Adrenal gland (tissue), 5 donors: Measurements from ENCODE around the gene SP140.

Experiments
- CTCF ChIP-seq, 6 experiments: fragments of 450-650 bp in 4 of 6; fragments of 200-600 bp in 2 of 6; sonication (generic) in 1 of 6; IDR thresholded peaks; 1 replicate in 5 of 6; 2 replicates in 1 of 6; pipeline versions ENCODE4 v1.5.1 to v1.8.0; 2016 to 2021; ENCODE audit warnings: antibody characterized with exemption in 6 of 6, mild to moderate bottlenecking in 2 of 6, moderate library complexity in 1 of 6
- POLR2A ChIP-seq, 2 donors: fragments of 450-650 bp; IDR thresholded peaks; one replicate each; pipeline ENCODE4 v1.6.1; 2017; ENCODE audit warnings: antibody characterized with exemption in 2 of 2, mild to moderate bottlenecking in 2 of 2, moderate library complexity in 1 of 2
- donor health status: DM: no; HTN: no; CAD: no.

GRCh38 chr2:230246206-230246605 lies 20.7 kb downstream of the SP140 start:
- no peak for TF ChIP-seq CTCF (IDR thresholded peaks at IDR 0.05)
- no peak for TF ChIP-seq POLR2A (IDR thresholded peaks at IDR 0.05)
